Measurements from ENCODE around the gene GGCX.

Gene GGCX

GRCh38 chr2:85602476-85603234 is 41.4 kb upstream of the GGCX start, which contains the start of gene TMEM150A:
TSS of gene TMEM150A (minus strand) at chr2:85602698. CDS start at chr2:85601948, 750 bp downstream.
- DNase-seq (ENCODE audit: low read depth in 2 of 2) = peak; percentile 87 to 94
- no peak for TF ChIP-seq CTCF (IDR thresholded peaks at IDR 0.05; ENCODE audit: low read depth, low read length)

GRCh38 chr2:85601771-85602475 is 40.6 kb upstream of the GGCX start:
- H3K4me3 ChIP-seq (replicated peaks in 1 of 2; ENCODE audit: low read depth in 2 of 2, low read length in 2 of 2) = peak overlapping the region; percentile 82 to 91
- peak; percentile 36 to 69 for DNase-seq (ENCODE audit: low read depth in 2 of 2)
- no peak for TF ChIP-seq CTCF (IDR thresholded peaks at IDR 0.05; ENCODE audit: low read depth, low read length)

More at GRCh38 chr2:85602476-85603234, 41.4 kb upstream of the GGCX start, which contains the start of gene TMEM150A:
- H3K4me3 ChIP-seq (replicated peaks in 1 of 2; ENCODE audit: low read depth in 2 of 2, low read length in 2 of 2) = peak within 1 kb of the TSS; percentile 91 to 92

DNA sequence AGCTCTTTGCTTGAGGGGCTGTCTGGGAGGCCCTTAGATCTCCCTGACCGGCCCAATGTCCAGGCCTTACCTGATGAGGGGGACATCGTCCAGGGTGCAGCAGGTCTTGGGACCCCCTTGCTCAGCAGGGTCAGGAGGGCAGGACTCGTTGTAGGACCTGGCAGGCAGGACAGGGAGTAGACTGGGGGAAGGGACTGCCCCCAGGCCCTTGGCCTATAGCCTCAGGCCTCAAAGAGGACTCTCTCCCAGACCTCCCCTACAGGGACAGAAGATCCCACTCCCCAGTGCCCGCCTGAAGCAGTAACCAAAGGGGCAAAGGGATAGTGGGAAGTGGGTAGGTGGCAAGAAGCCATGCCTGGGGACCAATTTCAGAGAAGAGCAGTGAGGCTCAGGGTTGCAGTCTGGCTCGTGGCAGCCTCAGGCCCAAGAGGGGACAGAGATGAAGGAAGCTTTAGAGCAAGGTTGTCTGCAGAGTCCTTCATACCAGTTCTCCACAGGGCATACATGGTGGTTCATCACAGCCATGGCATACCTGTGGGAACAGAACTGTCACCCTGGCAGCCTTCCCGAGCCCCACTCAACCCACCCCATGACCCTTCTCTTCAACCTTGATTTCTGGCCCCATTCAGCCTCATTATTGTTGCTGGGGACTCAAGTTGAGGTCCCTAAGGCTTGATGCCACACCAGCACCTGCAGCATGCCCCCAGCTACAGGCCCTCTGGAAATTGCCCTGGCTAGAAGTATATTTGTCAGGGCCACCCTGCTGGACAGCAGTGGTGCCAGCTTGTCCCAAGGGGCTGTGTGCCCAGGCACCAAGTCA is 39.9 kb upstream of the GGCX start:
- no peak for DNase-seq (ENCODE audit: low read depth in 2 of 2)
- H3K4me3 ChIP-seq (replicated peaks in 1 of 2; ENCODE audit: low read depth in 2 of 2, low read length in 2 of 2) = peak overlapping the region; percentile 82 to 91
- no peak for TF ChIP-seq CTCF (IDR thresholded peaks at IDR 0.05; ENCODE audit: low read depth, low read length)

DNA sequence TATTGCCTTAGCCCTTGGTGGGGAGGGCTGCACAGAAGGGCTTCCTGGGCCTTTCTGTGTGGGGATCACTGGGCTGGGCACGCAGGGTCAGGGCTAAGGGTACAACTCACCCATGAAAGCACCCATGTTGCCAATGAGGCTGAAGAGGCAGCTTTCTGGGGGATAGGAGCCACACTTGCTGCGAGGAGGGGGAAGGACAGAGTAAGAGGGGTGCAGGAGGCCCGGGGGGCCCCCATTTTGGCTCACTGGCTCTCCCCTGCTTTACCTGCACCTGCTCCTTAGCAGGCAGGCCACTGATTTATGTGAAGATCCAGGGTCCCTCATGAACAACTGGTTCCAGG is 38.9 kb upstream of the GGCX start:
- no peak for DNase-seq (ENCODE audit: low read depth in 2 of 2)
- H3K4me3 ChIP-seq (replicated peaks in 1 of 2; ENCODE audit: low read depth in 2 of 2, low read length in 2 of 2) = no peak overlapping the region
- no peak for TF ChIP-seq CTCF (IDR thresholded peaks at IDR 0.05; ENCODE audit: low read depth, low read length)

- no peak for DNase-seq (ENCODE audit: low read depth in 2 of 2)
- H3K4me3 ChIP-seq (replicated peaks in 1 of 2; ENCODE audit: low read depth in 2 of 2, low read length in 2 of 2) = no peak overlapping the region
- no peak for TF ChIP-seq CTCF (IDR thresholded peaks at IDR 0.05; ENCODE audit: low read depth, low read length)
These were observed 38.4 kb upstream of the GGCX start for GRCh38 chr2:85599468-85600234.
